ENCODE data around the gene STON1.

STON1 gene, protein sequence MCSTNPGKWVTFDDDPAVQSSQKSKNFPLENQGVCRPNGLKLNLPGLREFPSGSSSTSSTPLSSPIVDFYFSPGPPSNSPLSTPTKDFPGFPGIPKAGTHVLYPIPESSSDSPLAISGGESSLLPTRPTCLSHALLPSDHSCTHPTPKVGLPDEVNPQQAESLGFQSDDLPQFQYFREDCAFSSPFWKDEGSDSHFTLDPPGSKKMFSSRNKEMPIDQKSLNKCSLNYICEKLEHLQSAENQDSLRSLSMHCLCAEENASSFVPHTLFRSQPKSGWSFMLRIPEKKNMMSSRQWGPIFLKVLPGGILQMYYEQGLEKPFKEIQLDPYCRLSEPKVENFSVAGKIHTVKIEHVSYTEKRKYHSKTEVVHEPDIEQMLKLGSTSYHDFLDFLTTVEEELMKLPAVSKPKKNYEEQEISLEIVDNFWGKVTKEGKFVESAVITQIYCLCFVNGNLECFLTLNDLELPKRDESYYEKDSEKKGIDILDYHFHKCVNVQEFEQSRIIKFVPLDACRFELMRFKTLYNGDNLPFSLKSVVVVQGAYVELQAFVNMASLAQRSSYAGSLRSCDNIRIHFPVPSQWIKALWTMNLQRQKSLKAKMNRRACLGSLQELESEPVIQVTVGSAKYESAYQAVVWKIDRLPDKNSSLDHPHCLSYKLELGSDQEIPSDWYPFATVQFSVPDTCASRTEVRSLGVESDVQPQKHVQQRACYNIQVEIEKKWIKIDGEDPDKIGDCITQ

GRCh38 chr2:48530033-48530811 lies at the start of gene STON1:
STON1 (plus strand) TSS chr2:48530154; CDS start chr2:48580634, 50,480 bp downstream.
- peak within 1 kb of the TSS; percentile 70 for H3K4me3 ChIP-seq (ENCODE audit: low read depth, low read length)
- no peak for TF ChIP-seq CTCF (IDR thresholded peaks at IDR 0.05; ENCODE audit: low read depth, low read length)

DNA sequence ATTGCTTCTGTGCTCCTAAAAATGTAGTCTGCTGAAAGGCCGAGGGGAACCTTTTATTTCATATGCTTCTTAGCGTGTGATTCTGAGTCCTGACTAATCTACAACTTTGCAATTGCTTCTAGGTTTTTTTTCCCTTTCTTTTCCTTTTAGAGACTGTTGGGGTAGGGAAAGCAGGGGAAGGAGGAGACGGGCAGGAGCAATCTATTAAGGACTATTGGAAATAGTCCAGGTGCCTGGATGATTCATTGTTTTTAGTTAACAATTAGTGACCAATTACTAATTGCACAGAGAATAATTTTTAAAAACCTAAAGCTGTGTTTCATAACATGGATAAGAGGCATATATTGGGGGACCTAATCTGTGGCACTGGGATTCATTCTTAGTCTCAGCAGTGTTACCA lies 49.4 kb upstream of the STON1 start:
- H3K4me3 ChIP-seq (ENCODE audit: low read depth, low read length): no peak overlapping the region
- TF ChIP-seq CTCF (IDR thresholded peaks at IDR 0.05; ENCODE audit: low read depth, low read length): no peak

GRCh38 chr2:48482313-48482712 lies 47.6 kb upstream of the STON1 start:
- H3K4me3 ChIP-seq (ENCODE audit: low read depth, low read length): no peak overlapping the region
- TF ChIP-seq CTCF (IDR thresholded peaks at IDR 0.05; ENCODE audit: low read depth, low read length): no peak

DNA sequence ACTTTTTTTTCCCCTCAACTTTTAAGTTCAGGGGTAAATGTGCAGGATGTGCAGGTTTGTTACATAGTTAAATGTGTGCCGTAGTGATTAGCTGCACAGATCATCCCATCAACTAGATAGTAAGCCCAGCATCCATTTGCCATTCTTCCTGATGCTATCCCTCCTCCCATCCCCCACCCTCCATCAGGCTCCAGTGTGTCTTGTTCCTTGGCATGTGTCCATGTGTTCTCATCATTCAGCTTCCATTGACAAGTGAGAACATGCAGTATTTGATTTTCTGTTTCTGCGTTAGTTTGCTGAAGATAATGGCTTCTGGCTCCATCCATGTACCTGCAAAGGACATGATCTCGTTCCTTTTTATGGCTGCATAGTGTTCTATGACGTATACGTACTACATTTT lies 47.2 kb upstream of the STON1 start:
- no peak for TF ChIP-seq CTCF (IDR thresholded peaks at IDR 0.05; ENCODE audit: low read depth, low read length)
- H3K4me3 ChIP-seq (ENCODE audit: low read depth, low read length): no peak overlapping the region

GRCh38 chr2:48483506-48483905 lies 46.4 kb upstream of the STON1 start:
- TF ChIP-seq CTCF (IDR thresholded peaks at IDR 0.05; ENCODE audit: low read depth, low read length): no peak
- no peak overlapping the region for H3K4me3 ChIP-seq (ENCODE audit: low read depth, low read length)

GRCh38 chr2:48483916-48484315 lies 46.0 kb upstream of the STON1 start:
- no peak overlapping the region for H3K4me3 ChIP-seq (ENCODE audit: low read depth, low read length)
- no peak for TF ChIP-seq CTCF (IDR thresholded peaks at IDR 0.05; ENCODE audit: low read depth, low read length)
